HEK293 (cell line): ENCODE results near the gene FERD3L.

Experiments
- BCL11A ChIP-seq: fragments of 450-650 bp; formaldehyde crosslinking; IDR thresholded peaks from 2 replicates; pipeline ENCODE4 v1.5.1; 2016; ENCODE audit warnings: low read depth, missing biosample characterization, missing genetic modification characterization
- IKZF3 ChIP-seq: fragments of 450-650 bp; IDR thresholded peaks from 2 replicates; pipeline ENCODE4 v1.5.0; 2018; ENCODE audit warnings: missing biosample characterization, mild to moderate bottlenecking, missing genetic modification characterization, moderate library complexity
- ZNF221 ChIP-seq: fragments of 450-650 bp; formaldehyde crosslinking; IDR thresholded peaks from 2 replicates; pipeline ENCODE4 v1.5.1; 2017; ENCODE audit warnings: missing biosample characterization, missing genetic modification characterization, borderline replicate concordance
- ZNF548 ChIP-seq: fragments of 450-650 bp; formaldehyde crosslinking; IDR thresholded peaks from 2 replicates; pipeline ENCODE4 v1.5.1; 2016; ENCODE audit warnings: missing biosample characterization, missing genetic modification characterization
- TF ChIP-seq, protein P1 (sequence below): fragments of 450-650 bp; formaldehyde crosslinking; IDR thresholded peaks from 2 replicates; pipeline ENCODE4 v1.5.1; 2016; ENCODE audit warnings: missing biosample characterization, missing genetic modification characterization
- TF ChIP-seq, protein P2 (sequence below): fragments of 450-650 bp; formaldehyde crosslinking; IDR thresholded peaks from 2 replicates; pipeline ENCODE4 v1.5.1; 2016; ENCODE audit warnings: missing biosample characterization, missing genetic modification characterization

DNA sequence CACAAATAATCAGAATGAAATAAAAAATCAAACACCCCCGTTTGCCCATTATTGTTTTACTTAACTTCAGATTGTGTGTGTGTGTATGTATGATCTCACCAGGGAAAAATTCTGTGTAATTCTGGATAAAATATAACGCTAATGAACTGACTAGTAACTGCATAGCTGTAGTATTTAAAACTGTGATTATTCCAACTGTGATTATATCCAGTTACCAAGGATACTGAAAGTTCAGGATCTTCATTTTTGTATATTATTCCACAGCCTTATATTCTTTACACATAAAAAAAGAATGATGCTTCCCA is 30.7 kb downstream of the FERD3L start:
- no peak for TF ChIP-seq IKZF3
- TF ChIP-seq BCL11A (tag by site-specific recombination): no peak
- TF ChIP-seq, protein P1, sequence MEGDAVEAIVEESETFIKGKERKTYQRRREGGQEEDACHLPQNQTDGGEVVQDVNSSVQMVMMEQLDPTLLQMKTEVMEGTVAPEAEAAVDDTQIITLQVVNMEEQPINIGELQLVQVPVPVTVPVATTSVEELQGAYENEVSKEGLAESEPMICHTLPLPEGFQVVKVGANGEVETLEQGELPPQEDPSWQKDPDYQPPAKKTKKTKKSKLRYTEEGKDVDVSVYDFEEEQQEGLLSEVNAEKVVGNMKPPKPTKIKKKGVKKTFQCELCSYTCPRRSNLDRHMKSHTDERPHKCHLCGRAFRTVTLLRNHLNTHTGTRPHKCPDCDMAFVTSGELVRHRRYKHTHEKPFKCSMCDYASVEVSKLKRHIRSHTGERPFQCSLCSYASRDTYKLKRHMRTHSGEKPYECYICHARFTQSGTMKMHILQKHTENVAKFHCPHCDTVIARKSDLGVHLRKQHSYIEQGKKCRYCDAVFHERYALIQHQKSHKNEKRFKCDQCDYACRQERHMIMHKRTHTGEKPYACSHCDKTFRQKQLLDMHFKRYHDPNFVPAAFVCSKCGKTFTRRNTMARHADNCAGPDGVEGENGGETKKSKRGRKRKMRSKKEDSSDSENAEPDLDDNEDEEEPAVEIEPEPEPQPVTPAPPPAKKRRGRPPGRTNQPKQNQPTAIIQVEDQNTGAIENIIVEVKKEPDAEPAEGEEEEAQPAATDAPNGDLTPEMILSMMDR (tag by site-specific recombination): no peak
- no peak for TF ChIP-seq ZNF548 (tag by site-specific recombination)
- no peak for TF ChIP-seq ZNF221 (tag by site-specific recombination)
- TF ChIP-seq, protein P2, sequence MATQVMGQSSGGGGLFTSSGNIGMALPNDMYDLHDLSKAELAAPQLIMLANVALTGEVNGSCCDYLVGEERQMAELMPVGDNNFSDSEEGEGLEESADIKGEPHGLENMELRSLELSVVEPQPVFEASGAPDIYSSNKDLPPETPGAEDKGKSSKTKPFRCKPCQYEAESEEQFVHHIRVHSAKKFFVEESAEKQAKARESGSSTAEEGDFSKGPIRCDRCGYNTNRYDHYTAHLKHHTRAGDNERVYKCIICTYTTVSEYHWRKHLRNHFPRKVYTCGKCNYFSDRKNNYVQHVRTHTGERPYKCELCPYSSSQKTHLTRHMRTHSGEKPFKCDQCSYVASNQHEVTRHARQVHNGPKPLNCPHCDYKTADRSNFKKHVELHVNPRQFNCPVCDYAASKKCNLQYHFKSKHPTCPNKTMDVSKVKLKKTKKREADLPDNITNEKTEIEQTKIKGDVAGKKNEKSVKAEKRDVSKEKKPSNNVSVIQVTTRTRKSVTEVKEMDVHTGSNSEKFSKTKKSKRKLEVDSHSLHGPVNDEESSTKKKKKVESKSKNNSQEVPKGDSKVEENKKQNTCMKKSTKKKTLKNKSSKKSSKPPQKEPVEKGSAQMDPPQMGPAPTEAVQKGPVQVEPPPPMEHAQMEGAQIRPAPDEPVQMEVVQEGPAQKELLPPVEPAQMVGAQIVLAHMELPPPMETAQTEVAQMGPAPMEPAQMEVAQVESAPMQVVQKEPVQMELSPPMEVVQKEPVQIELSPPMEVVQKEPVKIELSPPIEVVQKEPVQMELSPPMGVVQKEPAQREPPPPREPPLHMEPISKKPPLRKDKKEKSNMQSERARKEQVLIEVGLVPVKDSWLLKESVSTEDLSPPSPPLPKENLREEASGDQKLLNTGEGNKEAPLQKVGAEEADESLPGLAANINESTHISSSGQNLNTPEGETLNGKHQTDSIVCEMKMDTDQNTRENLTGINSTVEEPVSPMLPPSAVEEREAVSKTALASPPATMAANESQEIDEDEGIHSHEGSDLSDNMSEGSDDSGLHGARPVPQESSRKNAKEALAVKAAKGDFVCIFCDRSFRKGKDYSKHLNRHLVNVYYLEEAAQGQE (tag by site-specific recombination): no peak
